HG03571 (cell line): ENCODE data around the gene KRT6C.
"Not testable (repeated sequence)": the region's sequence is repeated elsewhere in the genome, so short reads cannot be mapped to it uniquely, and the experiment has no call there.

Experiments used
- ATAC-seq: cut with Tn5 transposase; IDR thresholded peaks from one replicate; pipeline ENCODE4 v1.9.1; 2021; ENCODE audit not compliant: unreplicated experiment

Gene KRT6C

DNA sequence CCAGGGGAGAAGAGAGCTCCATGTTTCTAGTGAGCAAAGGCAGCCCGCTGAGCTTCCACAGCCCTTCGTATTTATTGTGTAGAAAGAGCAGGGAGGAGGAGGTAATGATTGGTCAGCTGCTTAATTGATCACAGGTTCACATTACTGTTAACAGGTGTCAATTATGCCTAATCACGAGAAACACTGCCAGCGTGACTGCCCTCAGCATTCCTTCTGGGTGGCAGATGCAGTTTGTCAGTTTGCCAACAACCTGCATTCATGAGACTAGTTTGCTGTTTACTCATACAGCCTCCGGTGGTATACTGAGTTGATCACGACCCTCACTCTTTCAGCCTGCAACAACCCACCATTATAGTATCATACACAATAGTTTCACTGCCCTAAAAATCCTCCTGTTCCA lies 27.0 kb upstream of the KRT6C start:
- not testable (repeated sequence) for ATAC-seq

DNA sequence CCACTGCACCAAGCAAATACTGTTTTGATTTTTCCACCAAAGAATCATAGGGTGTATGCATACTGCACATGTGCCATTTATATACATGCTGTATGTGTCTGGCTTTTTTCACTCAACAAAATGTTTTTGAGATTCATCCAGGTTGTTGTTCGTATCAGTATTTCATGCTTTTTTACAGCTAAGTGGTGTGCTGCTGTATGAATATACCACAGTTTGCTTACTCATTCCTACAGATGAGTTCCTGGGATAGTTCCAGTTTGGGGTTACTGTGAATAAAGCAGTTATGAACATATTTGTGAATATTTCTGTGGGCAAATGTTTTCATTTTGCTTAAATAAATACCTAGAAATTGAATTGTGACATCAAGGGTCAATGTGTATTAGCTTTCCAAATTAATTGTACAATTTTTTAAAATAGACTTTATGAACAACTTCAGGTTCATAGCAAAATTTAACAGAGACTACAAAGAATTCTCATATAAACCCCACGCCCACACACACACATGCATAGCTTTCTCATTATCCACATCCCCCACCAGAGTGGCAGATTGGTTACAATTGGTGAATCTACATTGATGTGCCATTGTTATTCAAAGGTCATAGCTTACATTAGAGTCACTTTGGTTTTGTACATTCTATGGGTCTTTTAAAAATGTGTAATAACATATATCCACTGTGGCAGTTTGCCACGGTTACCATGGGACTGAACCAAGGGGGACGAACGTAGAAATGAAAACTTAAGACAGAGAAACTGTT lies 26.4 kb upstream of the KRT6C start:
- ATAC-seq = no peak

DNA sequence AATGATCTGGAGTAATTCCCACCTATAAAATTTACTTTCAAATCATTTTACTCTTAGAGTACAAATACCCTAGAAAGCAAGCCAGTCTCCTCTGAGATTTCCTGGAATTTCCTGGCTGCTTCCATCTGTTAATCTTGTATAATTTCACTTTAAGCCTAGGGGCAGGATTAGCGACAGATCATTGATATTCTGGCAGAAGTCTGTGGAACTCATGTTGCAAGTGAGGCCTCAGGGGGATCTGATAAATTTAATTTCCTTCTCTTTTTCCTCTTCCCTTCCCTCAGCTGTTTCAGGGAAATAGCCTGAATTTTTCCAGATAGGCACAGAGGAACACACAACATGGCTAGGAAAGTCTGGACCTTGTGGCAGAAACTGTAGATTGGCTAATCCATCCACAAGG lies 25.3 kb upstream of the KRT6C start:
- ATAC-seq = no peak

DNA sequence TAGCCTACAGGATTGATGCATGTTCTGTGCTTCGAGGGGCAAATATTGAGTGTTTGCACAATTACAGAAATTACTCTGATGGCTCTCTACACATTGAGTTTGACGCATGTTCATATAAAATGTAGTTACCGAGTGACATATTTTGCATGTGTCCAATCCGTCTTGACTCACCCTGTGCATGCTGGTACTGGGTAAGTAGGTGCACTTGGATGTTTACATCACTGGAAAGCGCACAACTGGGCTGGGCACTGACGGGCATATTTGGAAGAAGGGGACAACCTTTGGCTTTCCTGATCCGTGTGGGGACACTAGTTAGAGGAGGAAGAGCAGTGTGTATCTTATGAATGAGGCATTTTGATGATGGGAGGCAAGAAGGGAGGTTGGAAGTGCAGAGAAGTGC lies 24.4 kb upstream of the KRT6C start:
- ATAC-seq = no peak

DNA sequence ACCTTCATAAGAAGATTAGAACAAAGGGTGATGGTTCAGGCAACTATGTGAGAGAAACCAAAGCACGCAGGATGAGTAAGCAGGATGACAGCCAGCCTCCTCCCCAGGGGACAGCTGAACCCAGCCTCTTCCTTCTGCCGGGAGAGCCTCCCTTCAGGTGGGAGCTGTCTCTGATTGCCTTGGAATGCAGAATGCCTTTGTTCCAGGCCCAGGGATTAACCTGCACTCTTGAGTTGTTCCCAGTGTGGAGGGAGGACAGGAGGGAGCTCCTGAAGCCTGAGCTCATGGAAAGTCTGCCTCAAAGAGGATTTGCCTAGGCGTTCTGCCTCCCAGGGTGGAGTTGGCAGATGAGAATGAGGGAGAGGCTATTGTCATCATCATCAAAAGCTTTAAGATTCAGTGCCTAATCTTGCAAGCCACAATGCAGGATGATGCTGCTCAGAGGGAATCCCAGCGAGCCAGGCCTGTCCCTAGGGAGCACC lies 23.0 kb upstream of the KRT6C start:
- no peak for ATAC-seq

DNA sequence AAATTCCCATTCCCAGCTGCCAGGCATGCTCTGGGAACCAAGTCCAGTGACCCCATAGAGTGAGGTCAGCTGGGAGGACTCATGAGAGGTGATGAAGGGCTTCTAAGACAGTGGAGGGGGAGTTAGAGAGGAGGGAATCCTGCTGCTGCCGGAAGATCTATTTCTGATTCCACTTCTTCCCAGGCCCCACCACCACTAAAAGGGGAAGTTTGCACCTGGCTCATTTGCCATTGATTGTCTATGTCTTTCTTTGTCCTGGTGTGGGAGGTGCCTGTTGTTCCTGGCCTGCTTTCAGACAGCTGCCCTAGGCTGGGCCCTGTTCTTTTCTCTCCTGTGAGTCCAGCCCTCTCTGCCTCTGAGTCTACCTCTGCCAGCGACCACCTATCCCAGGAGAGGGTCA lies 22.4 kb upstream of the KRT6C start:
- no peak for ATAC-seq

DNA sequence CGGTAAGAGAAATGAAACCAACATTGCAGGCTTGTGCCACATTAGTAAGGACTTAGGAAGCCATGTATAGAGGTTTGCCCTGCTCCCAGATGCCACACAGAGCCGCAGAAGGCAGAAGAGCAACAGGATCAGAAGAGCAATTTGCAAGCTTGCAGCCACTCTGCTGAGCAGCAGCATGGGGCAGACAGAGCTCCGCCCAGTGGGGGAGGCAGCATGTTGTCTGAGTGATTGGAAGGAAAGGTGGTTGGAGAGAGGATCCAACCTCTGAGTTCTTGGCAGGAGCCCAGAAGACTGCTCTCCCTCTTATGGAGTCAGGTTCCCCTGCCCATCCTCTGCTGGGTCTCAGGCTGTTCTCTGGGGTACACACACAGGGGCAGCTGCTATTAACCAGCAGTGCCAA lies 21.8 kb upstream of the KRT6C start:
- ATAC-seq = no peak

DNA sequence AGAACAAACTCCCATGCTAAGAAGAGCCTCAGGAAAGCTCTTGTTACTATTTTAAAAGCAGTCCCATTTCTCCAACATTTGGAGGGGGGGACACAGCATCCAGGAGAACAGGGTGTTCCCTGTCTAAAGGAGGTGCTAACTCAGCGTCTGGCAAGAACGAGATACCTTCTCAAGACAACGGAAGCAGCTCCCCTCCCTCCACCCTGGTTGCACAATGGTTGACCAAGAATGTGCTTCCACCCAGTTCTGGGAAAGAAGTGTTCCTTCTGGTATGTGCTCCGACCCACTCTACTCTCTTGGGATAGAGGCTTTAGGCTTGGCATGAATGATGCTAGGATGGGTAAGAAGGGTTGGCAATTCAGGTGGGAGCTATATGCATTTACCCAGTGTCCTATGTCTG lies 20.9 kb upstream of the KRT6C start:
- ATAC-seq = no peak

DNA sequence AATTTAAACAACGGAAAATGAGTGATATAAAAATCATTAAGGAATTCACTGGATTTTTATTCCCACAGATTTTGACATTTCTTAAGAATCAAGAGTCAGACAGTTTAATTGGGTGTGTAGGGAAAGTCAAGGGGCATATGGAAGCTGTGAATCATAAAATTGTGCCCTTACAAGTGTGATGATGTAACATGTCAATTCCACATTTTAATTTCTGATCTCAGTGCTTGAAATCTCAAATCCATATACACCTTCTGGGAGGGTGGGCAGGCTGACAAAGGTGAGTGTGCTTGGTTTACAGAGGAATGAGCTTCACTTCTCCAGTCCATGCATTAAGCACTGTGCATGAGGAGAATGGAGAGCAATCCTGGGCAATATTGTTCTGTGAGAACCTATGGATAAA lies 20.5 kb upstream of the KRT6C start:
- ATAC-seq = no peak

DNA sequence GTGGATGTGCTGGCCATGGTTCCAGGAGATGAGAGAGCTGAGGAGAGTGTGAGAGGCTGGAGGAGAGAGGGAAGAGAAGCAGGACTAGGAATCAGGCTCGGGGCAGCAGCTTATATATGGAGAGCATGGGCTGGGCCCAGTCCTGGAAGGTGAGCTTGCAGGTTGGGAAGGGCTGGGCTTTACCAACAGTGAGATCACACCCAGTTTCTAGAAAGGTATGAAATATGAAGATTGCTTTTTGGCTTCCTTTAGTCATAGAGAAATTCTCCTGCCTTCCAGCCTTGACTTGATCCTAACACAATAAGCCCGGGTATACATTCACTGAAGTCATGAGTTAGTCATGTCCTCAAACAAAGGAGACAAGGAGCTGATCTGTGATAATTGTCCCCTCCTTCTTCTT lies 19.6 kb upstream of the KRT6C start, which contains the start of gene KRT6A:
KRT6A (minus strand) TSS at position 86 of the 400 bp plus-strand sequence; CDS start at position 17, 69 bp downstream.
- no peak for ATAC-seq

DNA sequence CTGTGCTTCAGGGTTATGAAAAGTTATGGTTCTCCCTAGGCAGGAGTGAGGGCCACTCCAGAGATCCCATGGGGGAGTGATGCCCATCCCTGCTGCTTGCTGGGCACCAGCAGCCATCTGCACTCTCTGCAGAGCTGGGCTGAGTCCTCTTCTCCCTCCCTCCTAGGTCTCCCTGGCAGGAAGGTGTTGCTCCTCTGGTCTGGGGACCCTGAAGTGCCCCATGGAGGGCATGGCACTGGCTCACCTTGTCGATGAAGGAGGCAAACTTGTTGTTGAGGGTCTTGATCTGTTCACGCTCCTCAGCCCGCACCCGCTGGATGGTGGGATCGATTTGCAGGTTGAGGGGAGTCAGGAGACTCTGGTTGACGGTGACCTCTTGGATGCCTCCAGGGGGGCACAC lies 18.8 kb upstream of the KRT6C start:
- ATAC-seq = not testable (repeated sequence)

DNA sequence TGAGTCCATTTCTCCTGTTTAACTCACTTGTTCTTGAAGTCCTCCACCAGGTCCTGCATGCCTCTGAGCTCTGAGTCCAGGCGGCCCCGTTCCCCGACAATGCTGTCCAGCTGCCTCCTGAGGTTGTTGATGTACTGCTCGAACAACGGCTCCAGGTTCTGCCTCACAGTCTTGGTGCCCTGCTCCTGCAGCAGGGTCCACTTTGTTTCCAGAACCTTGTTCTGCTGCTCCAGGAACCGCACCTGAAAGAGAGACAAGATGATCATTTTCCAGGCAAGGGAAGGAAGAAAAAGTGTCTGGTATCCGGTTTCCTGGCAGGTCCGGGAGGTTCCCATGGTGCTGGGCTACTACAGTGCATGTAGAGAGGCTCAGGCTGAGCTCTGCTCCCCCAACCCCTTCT lies 17.9 kb upstream of the KRT6C start:
- ATAC-seq = not testable (repeated sequence)

DNA sequence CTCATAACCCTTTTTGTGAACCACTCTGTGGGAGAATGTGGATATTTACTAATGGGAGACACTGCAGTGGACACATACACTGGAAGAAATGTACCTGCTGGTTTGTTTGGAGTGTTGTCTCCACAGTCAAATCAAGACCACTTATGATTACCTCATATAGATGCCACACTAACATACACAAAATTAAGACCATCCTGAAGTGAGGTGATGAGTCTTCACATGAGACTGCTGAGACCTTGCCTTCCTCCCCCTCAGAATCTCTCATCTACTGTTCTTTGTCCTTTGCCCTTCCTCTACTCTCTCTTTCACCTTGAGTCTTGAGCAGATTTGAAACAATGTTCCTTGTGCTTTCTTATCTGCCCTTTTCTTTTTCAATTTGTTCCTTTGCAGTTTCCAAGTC lies 15.1 kb upstream of the KRT6C start:
- ATAC-seq = no peak

DNA sequence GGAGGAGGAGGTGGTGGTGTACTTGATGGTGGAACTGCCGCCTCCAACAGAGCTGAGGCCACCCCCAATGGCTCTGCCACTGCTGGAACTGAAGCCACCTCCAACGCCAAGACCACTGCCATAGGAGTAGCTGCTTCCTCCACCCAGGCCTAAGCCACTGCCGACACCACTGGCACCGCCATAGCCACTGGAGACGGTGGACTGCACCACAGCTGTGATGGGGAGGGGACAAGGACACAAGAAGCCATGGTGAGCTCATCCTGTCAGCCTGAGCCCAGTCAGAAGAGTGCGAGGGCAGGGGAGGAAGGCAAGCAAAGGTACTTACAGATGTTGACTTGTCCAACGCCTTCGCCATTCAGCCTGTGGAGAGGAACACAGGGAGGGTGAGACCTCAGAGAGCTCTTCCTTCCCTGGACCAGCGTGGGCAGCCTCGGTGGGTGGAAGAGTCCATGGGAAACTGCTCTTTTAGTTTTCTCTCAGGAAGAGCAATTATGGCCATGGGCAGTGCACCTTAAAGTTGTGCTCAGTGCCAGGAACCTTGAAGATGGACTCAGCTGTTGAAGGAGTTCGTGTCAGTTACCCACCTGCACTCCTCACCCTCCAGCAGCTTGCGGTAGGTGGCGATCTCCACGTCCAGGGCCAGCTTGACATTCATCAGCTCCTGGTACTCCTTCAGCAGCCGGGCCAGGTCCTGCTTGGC lies 14.3 kb upstream of the KRT6C start:
- ATAC-seq = not testable (repeated sequence)

DNA sequence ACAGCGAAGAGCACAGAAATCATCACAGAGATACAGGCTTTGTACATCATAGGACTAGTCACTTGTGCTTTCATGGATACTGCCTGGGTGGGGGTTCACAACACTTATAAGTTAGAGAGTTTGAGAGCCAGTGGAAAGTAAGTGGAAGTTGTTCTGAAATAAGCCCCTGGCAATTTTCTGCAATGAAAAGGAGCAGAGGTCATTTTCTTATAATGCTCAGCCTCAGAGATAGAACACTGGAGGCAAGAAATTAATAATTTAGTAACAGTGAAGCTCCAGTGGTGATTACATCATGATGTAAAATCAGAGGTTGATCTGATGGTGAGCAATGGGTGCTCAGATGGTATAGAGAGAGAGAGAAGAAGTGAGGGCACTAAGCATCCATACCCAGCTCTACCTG lies 13.6 kb upstream of the KRT6C start:
- no peak for ATAC-seq

DNA sequence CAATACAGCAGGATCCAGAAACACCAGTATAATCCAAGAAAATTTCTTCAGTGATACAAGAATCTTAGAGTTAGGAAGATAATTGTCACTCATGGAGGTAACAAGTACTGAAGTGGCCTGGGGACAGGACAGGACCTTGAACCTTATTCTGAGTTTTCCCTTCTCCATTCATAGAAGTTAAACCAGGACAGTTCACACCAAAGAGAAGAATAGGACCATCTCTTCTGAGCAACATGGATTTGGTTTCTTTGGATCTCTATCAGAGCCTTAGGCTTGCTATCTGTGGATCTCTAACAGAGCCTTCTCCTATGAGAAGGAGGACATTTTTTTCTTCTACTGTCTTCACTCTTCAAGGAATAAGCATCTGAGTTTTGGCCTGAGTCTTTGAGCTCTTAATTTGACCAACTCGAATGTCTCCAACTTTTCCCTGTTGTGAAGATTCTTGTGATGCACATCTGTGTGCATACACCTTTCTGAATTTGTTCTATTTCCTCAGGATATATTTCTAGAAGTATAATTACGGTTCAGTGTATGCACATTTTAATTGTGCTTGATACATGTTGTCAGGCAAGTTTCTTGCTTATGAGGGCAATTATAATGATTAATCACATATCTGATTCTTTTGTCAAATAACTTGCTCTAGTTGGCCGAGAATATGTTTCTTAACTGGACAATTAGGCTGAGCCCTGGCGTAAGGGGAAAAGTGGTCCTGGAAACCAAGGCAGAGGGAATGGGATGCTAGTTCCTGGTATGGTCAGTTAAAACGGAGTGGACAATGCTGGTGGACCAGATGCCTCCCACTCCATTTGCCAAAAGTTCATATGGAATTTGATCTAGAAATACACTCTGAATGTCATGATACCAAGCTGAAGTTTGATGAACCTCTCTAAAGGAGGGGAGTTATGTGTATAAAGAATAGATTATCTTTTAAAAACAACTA lies 12.8 kb upstream of the KRT6C start:
- no peak for ATAC-seq

DNA sequence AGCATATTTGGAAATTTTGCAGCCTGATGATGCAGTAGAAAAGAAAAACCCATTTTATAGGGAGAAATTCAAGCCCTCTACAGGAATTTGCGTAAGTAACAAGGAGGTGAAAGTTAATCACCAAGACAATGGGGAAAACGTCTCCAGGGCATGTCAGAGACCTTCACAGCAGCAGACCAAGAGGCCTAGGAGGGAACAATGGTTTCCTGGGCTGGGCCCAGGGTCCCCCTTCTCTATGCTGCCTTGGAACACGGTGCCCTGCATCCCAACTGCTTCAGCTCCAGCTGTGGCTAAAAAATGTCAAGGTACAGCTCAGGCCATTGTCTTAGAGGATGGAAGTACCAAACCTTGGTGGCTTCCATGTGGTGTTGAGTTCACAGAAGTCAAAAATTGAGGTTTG lies 6.5 kb upstream of the KRT6C start:
- ATAC-seq = no peak

DNA sequence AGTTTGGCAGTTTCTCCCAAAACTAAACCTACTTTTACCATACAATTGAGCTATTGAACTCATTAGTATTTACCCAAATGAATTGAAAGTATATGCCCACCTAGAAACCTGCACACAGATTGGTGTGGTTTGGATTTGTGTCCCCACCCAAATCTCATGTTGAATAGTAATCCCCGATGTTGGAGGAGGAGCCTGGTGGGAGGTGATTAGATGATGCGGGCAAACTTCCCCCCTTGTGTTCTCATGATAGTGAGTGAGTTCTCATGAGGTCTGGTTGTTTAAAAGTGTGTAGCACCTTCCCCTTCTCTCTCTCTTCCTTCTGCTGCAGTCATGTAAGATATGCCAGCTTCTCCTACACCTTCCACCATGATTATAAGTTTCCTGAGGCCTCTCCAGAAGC lies 4.0 kb upstream of the KRT6C start:
- no peak for ATAC-seq

DNA sequence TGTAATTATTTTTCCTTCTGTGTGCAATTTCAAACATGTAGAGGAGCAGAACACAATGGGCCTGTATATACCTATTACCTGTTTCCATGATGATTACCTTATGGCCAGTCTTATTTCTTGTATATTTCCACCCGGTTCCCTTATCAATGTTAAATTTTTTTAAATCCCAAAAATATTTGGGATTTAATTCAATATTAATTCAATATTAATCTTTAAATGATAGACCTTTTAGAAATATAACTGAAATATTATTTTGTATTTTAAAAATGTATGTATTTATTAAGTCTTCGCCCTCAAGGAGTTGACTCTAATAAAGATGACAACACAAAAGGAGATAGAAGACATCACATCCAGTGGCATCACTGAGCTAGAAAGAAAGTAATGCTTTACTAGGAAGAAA lies 607 bp upstream of the KRT6C start:
- ATAC-seq = no peak

DNA sequence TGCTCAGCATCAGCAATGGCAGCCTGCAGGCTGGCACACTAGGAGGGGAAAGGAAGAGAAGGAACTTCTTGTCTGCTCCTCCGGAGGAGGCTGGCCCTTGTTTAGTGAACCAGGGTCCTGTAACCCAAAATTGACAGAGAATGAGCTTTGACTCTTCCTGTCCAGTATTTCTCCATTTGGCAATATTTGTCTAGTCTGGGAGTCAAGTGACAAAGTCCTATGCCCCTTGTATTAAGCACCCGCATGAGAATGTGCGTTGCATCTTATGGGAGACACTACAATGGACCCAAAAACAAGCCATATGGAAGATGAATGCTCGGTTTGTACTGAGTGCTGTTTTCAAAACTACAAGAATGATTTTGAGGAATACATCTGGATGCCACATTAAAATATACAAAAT lies 3.8 kb downstream of the KRT6C start:
- no peak for ATAC-seq

DNA sequence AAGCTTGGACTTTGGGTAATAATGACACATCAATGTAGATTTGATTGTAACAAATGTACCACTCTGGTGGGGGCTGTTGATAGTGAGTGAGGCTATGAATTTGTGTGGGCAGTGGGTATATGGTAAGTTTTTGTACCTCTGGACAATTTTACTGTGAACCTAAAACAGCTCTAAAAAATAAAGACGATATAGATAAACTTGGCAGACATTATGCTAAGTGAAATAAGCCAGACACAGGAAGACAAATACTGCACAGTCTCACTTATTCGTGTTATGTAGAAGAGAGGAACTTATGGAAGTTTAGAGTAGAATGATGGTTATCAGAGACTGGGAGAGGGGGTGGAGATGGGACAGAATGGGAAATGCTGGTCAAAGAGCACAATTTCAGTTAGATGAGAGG lies 8.7 kb downstream of the KRT6C start:
- ATAC-seq = no peak
